Measurements from ENCODE around the gene NFIB.

The NFIB gene

DNA sequence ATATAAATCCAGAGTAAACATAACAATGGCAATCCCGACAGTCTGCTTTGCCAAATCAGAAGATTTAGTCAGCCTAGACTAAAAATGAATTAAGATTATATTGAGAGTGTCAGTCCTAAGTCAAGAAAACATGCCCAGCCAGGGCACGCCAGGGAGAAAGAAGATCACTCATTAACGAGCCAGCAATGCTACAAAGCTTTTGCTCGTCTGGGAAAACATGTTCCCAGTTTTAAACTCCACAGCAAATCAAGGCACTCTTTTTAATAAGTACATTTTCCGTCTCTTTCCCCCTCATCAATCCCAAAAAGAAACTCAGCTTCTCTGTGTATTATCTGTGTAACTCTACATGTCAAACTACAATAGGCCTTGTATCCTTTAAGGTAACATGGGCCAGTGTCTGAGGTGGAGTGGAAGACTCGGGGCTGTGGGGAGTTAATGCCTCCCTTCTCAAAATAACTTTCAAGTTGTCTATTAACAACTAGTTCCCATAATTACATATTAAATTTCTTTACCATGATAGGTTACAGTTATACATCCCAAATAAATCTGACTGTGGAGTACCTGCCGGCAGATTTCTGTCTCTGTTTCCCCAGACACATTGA, 40.9 kb downstream of the NFIB start:
- DNase-seq: no peak

DNA sequence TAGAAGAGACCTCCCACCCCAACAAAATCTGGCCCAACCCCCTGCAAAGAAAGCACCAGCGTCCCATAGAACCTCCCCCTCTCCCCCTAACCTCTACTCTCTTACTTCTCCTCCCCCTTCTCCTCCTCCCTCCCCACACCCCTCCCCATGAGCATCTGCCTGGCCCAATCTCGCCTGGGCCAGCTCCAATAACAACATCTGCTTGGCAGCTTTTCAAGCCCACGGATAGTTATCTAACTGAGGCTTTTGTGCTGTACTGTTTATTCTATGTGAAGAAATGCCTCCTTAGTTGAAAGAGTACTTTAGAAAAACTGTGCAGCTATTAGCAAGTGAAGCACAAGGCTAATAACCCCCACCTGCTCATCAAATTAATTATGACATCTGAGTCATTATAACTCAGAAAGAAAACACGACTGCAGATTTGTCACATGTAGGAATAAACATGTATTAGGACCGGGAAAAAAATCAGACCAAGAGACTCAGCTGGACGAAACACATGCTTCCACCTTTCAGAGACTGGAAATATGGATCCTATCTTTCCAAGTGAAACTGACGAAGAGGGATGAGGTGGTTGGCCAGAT, 42.8 kb downstream of the NFIB start:
- DNase-seq: no peak

DNA sequence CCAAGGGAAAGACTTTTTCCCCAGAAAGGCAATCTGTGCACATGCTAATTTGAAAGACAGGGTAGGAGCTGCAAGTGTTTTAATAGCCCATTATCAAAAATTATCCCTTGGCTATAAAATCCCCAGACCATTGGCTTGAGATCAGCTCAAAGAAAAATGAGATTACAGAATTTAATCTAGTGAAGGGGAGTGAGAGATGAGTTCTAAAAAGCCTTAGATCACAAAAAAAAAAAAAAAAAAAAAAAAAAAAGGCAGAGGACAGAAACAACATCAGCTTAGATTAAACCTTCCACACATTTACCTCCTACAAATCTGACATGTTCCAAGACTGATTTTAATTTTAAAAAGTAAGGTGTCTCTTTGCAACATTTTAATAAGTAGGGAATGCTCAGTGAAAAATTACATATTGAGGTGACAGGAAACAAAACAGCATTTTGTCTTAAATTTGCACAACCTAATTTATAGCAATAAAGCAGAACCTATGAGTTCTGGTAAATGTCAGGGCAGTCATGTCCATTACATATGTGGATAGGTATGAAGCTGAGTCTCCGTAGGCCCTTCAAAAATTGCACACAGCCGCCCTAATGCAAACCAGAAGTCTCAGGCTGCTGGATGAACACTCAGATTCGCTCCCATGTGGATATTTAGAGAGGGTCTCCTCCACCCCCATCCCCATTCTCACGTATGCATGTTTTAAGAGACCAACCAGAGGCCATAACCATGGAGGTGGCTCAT, 43.4 kb downstream of the NFIB start:
- no peak for DNase-seq

DNA sequence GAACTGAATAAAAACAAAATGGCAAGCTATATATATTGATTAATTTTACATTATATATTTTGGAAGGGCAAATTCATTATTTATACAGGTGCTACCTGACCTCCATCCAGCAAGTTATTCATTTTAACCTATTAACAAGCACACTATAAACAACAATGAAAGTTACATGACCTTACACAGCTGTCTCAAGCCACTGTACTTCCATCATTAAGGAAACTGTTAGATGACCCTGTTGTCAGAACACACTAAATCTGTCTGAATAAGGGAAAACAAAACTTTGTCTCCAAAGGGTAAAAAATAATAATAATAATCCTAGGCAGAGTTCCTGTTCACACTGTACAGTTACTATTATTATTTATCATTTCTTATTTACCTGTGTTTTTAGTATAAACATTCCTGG, 44.0 kb downstream of the NFIB start:
- DNase-seq: no peak

DNA sequence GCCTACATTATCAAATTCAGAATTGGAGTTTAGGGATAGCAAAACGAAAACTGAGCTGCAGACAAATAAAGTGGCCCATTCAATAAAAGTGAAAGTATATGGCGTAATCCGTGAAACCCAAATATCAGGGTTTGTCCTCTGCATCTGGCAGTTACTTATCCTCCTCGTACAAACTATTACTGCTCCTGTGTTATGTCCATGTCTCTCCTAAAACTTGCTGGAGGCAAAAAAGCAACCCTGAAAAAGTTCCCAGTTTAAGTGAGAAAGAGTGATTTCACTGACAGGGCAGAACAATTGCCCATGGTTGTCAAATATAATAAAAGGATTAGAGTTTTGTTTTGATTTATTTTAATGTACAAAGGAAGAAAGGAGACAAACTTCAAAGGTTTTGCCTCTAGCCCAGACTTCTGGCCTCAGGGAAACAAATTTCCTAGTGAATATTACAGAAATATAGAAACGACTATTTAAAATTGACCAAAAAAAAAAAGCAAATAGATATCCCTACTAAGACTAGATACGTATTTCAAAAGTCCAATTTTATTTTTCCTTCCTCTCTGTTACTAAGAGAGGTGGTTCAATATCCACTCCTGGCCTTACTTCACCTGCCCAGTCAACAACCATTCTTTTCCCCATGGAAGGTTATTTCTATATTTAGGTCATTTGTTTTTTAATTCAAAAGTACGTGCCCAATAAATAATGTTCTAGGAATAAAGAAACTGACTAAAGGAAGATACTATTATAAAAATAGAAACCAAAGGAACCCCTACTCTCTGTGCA, 50.0 kb downstream of the NFIB start:
- DNase-seq: no peak

DNA sequence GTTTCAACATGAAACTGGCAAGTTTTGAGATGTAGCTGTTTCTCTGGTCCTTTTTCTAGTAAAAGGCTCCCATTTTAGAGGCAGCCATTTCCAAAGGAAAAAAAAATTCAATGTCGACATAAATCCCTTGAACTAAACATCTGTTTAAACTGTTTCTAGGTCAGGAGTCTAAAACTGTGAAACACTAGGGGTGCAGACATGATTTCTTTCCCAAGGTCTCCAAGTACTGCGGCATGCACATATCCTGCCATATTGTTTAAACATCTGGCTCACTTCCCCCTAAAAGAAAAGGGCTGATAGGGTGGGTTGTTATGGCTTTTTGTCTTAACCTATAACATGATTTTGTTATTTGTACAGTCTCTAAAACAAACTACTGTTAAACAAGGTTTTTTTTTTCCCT, 51.1 kb downstream of the NFIB start:
- DNase-seq: no peak

DNA sequence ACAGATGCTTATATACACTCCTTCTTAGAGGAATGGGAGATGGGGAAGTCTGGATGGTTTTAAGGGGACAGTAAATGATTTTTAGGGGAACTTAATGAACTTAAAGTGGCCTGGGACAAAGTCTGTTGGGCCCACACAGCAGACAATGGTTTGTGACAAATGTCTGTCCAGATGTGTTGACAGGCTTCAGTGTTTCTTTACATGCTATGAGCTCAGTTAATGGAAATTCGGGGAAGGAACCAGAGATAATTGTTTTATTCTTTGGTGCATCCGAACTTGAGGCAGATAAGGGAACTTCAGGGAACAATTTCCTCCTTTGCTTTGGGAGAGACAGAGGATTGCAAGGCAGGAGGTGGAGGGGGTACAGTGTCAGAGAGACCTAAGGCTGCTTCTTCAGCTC, 52.3 kb downstream of the NFIB start:
- no peak for DNase-seq

DNA sequence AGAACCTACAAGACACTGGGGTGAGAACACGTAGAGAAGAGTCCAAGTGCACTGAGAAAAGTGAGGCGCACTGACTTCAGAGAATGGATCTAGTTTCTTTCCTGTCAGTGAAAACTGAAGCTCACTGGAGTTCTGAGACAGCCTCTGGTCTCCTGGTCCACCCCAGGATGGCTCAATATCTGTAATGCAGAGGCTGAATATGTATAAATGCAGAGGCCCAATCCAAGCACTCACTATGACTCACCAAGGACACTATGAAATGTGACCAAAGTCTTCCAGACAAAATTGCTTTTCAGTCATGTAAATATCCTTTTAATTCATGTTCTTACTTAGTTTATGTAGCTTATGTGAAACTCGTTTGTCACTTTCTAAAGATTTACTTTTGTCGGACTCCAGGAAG, 53.8 kb downstream of the NFIB start:
- DNase-seq: no peak

DNA sequence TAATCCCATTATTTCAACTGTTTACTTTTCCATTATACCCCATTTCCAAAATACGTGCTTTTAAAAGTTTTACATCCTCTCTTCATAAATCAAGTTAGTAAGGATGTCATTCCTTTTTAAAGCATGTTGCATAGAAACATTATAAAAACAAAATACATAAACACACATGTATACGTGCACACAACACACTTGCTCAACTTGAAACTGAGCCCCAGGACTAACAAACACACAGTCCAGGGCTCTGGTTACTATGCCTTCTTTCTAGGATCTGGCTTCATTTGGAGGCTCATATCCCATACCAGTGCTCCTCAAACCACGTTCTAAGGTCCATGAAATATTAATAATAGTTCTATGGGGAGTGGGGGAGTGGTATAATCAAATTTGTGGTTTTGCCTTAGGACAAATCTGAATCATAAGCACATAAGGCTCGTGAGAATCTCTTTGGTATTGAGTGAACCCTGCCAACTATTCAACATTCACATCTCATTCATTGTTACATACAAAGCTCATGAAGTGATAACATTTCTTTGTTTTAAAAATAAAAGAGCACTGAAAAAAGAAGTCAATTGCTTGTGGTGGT, 55.2 kb downstream of the NFIB start:
- no peak for DNase-seq

DNA sequence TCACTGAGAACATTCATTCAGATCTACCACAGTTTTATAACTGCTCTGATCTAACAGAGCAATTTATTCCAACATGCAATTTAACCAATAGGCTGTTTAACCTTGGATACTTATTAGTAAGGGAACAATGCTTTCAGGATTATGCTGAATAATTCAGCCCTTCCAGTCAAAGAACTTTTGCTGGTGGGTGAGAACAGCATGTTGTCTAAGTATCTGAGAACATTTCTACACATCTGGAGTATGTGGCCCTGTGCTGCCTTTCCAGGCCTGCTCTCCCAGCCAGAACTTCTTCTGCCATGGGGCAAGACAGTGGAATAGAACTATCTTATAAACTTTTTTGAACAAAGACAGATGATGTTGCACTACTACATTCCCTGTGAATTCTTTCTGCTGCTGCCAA, 55.8 kb downstream of the NFIB start:
- DNase-seq: no peak

DNA sequence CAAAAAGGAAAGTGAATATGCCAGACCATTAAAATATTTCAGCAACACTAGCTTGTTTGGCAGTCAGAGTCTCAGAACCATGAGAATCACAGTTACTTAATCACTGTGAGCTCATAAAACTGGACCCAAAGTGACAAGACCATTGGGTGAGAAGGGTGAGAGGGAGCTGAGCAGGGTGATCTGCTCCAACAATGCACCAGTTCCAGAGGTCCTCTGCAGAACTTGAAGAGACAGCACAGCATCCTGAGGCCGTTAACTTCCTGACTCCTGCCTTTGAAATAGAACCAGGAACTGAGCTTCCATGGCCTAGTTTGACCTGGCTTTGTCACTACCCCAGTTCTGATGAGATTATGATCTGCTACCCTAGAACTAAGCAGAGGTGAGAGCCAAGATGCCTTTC, 57.4 kb downstream of the NFIB start:
- no peak for DNase-seq

DNA sequence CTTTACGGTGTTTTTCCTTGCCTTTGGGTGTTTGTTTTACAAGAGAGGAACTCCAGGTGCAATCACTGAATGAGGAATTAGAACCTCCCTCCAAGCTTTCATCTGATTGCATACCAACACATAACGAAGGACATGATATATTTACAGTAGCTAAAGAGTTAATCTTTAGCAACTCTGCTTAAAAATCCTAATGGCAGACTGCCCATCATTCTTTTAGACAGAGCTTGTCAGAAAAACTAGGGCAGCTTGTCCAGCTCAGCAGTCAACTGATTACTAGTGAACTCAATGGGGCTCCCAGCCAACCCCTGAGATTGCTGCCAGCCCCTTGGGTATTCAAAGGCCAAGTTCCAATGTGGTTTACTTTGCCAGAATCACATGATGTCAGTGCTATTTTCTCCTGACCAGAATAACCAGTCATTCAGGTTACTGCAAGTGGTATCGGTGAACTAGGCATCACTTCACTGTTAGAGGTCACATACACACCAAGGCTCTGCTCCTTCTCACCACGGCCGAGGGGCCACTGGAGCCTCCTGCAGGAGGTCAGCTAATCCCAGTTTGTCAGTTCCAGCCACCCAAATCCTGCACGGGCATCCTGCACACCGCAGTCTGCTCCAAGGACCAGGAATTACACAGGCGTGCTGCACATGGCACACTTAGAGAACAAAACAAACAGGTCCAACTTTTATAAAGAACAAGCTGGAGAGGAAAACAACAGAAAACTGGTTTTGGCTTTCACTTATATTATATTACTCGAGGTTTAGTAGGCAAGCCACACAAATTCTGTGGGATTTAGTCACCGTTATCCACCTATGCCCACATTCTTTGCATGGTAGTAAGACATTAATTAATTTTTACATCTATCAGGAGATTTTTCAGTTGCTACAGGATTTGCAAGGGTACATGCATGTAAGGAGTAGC, 62.5 kb downstream of the NFIB start:
- DNase-seq: no peak

DNA sequence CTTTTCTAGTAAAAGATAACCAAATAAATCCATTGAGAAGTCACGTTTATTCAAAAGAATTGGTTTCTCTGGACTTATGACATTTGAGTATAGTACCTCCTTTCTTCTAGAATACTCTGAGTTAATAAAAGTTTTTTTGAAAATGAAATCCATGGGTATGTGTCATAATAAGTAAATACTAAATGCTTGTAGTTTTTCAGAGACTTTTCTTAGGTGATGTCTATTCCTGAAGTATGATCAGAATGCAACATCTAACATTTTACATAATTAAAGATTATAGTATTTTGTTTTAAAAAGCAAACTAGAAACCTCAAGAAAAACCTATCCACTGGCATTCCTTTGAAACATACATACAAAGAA, 63.2 kb downstream of the NFIB start:
- DNase-seq: no peak

DNA sequence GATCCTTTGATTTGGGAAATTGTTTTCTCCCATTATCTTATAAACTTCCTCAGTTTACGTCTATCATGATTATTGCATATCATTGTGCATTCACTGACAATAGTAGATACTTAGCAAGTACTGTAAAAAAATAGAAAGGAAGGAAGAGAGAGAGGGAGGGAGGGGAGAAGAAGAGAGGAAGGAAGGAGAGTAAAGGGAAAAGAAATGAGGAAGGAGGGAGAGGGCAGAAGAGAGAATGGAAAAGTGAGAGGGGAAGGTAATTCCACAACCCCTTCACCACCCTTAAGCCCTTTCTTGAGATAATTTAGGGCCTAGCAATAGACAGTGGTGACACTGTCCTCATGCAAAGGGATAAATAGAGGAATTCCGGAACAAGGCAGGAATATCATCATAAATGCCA, 64.4 kb downstream of the NFIB start:
- no peak for DNase-seq

DNA sequence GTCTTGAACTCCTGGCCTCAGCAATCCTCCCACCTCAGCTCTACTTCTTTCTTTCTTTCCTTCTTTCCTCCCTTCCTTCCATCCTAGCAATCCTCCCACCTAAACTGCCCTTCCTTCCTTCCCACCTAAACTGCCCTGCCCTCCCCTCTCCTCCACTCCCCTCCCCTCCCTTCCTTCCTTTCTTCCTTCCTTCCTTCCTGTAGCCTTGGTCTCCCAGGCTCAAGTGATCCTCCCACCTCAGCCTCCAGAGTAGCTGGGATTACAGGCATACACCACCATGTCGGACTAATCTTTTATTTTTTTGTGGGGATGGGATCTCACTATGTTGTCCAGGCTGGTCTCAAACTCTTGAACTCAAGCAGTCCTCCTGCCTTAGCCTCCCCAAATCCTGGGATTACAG, 65.8 kb downstream of the NFIB start:
- DNase-seq: no peak

DNA sequence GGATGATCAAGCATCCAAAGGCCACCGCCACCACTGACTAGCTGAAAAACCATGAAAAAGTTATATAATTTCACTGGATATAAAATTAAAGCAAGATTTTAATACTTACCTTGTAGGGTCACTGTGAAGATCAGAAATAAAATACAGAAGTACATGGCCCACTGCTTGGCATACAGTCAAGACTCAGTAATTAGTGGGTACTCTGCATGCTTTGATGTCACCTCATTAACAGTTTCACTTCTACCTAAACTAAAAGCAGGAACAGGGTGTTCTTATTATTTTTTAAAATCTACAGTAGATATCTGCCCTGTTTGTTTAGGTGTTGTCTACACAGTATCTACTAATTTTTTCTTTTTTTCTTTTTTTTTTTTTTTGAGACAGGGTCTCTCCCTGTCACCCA, 66.4 kb downstream of the NFIB start:
- no peak for DNase-seq

DNA sequence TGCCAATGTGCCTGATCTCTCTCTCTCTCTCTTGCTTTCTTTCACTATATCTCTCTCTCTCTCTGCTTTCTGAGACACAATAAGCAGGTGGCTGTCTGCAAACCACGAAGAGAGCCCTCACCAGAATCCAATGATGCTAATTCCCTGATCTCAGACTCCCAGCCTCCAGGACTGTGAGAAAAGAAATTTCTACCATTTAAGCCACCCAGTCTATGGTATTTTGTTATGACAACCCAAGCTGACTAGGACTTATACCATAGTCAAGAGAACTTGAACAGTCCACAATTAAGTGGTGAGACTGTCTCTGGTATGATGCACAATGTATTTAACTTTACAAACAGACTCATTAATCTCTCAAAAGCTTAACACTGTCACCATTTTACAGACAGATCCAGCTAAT, 67.0 kb downstream of the NFIB start:
- no peak for DNase-seq

DNA sequence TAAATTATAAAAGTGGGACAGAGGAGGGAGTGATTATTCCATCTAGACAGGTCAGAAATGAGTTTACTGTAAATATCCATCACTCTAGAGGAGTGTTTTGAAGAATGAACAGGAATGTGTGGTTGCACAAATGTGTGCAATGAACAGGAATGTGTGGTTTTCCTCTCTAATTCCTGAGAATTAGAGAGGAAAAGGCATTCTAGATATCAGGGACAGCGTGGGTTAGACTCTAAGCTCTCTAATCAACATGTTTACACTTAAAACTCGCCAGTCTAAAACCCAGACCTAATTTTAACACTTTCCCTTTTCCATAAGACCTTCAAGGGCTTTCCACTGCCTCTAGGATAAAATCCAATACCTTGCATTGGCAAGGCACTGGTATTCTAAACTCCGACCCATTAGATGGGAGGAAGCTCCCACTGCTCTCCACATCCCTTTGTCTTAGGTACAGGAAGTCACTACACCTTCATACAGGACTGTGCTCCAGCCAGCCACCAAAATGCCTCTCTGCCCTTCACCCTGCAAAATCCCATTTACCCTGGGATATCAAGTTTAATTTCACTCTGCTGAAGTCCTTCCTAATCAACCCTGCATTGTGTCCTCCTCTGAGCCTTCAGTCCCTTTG, 67.9 kb downstream of the NFIB start:
- DNase-seq: no peak

DNA sequence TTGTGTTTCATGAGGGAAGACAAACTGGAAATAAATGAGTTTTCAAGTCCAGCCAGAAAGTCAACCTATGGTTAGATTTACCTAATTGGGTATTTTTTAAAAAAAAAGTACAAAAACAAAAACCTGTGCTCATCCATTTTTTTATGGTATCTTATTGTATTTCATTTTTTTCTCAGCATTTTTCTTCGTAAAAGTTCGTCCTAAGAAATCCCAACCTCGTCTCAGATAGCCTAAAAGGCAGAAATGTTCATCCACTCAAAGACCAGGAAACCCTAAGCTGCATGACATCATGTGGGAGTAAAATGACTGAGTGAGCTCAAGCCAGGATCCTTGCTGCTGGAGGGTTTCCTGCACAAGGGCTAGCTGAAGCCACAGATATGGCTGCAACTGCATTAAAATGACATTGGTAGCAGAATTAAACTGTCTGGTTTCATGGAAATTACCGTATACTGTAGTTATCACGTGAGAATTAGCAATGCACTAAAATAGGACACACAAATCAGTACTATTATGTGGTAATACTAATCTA, 70.4 kb downstream of the NFIB start:
- no peak for DNase-seq

DNA sequence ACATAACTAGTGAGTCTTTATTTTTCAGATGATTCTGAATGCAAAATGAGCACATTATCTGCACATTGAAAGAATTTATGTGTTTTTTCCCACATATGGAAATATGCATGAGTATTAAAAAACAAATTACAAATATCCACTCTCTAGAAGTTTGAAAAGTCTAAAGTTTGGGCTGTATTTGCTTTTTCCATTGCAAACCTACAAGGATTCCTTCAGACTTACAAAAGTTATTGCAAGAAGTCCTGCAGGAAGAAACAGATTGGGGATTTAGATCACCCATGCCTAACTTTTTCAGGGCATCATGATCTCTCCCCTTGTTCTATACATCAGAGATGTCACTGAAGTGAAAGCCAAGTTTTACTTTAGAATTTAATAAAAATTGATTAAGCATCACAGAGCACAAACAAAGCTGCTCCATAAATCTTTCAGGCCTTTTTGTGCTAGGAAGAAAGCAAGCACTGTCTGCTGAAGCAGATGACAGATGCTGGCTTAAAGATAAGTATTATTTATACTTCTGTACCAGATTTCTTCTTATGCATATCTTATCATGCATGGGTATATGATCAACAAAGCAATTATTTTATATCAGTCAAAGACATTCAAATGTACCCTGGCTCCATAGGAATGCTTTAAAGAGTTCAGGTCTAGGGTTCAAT, 71.7 kb downstream of the NFIB start:
- DNase-seq: no peak

DNA sequence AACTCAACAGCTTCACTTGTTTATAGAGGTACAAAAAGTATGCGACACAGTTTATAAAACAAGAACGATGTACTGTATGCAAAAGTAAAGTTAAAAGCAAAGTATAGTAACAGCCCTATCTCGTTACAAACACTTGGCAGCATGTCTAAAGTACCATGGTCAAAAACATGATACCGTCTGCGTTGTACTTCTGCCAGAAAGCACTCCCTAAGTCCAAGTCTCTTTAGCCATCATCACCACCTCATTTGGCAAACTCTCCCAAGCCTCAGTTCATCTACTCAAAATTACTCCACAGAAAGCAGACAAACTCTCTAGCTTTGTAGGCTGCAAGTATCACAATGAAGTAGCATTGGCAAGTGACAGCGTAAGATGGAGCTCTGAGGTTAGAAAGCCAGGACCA, 73.4 kb downstream of the NFIB start:
- DNase-seq: no peak

Data from T-helper 9 cell (primary cell).